B cell (primary cell): ENCODE data around the gene CIB1. TPM values are rescaled to one million over a fixed set of nuclear protein-coding genes. Genes with fewer than 3 reads are reported as not detected.

Source experiments
- ATAC-seq: fragments of 200-7000 bp; cut with Tn5 transposase; one replicate; pipeline ENCODE4 v1.10.0; 2021; ENCODE audit warnings: low read depth, mild to moderate bottlenecking, moderate number of reproducible peaks, moderate library complexity
- CTCF ChIA-PET: fragments of 350-600 bp; sonication (Branson Sonifier 250); formaldehyde crosslinking; loops from one replicate; lab custom pipeline; 2021; ENCODE audit warnings: antibody characterized with exemption, inconsistent platforms; lab: Charles Lee
- POLR2A ChIA-PET: fragments of 350-600 bp; sonication (Branson Sonifier 250); formaldehyde crosslinking; loops from one replicate; lab custom pipeline; 2021; ENCODE audit warnings: antibody characterized with exemption; lab: Charles Lee
- DNase-seq: peaks from one replicate; pipeline ENCODE4 v3.0.0; 2013
- H2AFZ ChIP-seq: 2 replicates; pipeline ENCODE4 v1.6.1; 2012; ENCODE audit warnings: mild to moderate bottlenecking, low read depth, low read length; ENCODE audit not compliant: insufficient read depth, poor library complexity, severe bottlenecking
- H3K27ac ChIP-seq, 2 donors: 1 replicate in 1 of 2; 2 replicates in 1 of 2; pipeline ENCODE4 v1.5.1; 2012 to 2013; ENCODE audit warnings: low read length in 2 of 2, mild to moderate bottlenecking in 2 of 2, moderate library complexity in 1 of 2
- H3K27me3 ChIP-seq, 4 experiments: fragments of 200-600 bp in 1 of 4; sonication (generic) in 1 of 4; replicated peaks in 1 of 4; 1 replicate in 2 of 4; 2 replicates in 2 of 4; pipeline versions ENCODE4 v1.6.1 to v1.7.0; 2013 to 2016; ENCODE audit warnings: low read length in 3 of 4, mild to moderate bottlenecking in 2 of 4, mixed read lengths in 1 of 4, moderate library complexity in 1 of 4; ENCODE audit not compliant: insufficient read depth in 4 of 4, control insufficient read depth in 3 of 4; ENCODE audit errors: control extremely low read depth in 1 of 4
- H3K36me3 ChIP-seq, 2 experiments: replicated peaks in 1 of 2; 1 replicate in 1 of 2; 2 replicates in 1 of 2; pipeline versions ENCODE4 v1.6.1 to v1.7.1; 2013; ENCODE audit warnings: low read length in 1 of 2; ENCODE audit not compliant: insufficient read depth in 2 of 2, control insufficient read depth in 1 of 2; ENCODE audit errors: control extremely low read depth in 1 of 2, extremely low read depth in 1 of 2
- H3K4me1 ChIP-seq, 2 donors: fragments of 200-600 bp in 1 of 2; sonication (generic) in 1 of 2; 1 replicate in 1 of 2; 2 replicates in 1 of 2; pipeline versions ENCODE4 v1.5.1 to v1.6.1; 2013 to 2017; ENCODE audit warnings: low read length in 2 of 2; ENCODE audit not compliant: control insufficient read depth in 2 of 2, insufficient read depth in 2 of 2
- H3K4me2 ChIP-seq: replicated peaks from 2 replicates; pipeline ENCODE3; 2012; ENCODE audit warnings: mild to moderate bottlenecking, low read depth, low read length; ENCODE audit not compliant: poor library complexity, severe bottlenecking
- H3K4me3 ChIP-seq, 5 experiments: fragments of 200-600 bp in 1 of 5; sonication (generic) in 1 of 5; 1 replicate in 3 of 5; 2 replicates in 2 of 5; pipeline versions ENCODE4 v1.5.1 to v1.7.0; 2011 to 2016; ENCODE audit warnings: low read length in 4 of 5, mild to moderate bottlenecking in 4 of 5, low read depth in 2 of 5, control low read depth in 1 of 5, moderate library complexity in 1 of 5; ENCODE audit not compliant: insufficient read depth in 1 of 5; ENCODE audit errors: control extremely low read depth in 1 of 5, extremely low read depth in 1 of 5
- H3K79me2 ChIP-seq: fragments of 200-600 bp; sonication (generic); one replicate; pipeline ENCODE4 v1.6.0; 2016; ENCODE audit warnings: low read length; ENCODE audit not compliant: control insufficient read depth, insufficient read depth
- H3K9ac ChIP-seq: fragments of 200-600 bp; sonication (generic); 2 replicates; pipeline ENCODE4 v1.6.1; 2017; ENCODE audit warnings: mild to moderate bottlenecking, low read length, moderate library complexity
- H3K9me3 ChIP-seq, 3 donors: one replicate each; pipeline versions ENCODE4 v1.6.1 to v1.7.1; 2013; ENCODE audit warnings: low read length in 2 of 3; ENCODE audit not compliant: control insufficient read depth in 2 of 3, insufficient read depth in 1 of 3; ENCODE audit errors: control extremely low read depth in 1 of 3
- H4K20me1 ChIP-seq: 2 replicates; pipeline ENCODE4 v1.6.0; 2012; ENCODE audit warnings: mild to moderate bottlenecking, low read length; ENCODE audit not compliant: insufficient read depth, control insufficient read depth, poor library complexity, severe bottlenecking
- H3K27ac Mint-ChIP-seq: one replicate; pipeline ENCODE4 v1.8.0; 2021; ENCODE audit warnings: mixed read lengths
- H3K27me3 Mint-ChIP-seq: one replicate; pipeline ENCODE4 v1.8.0; 2021; ENCODE audit warnings: mixed read lengths
- H3K4me1 Mint-ChIP-seq: one replicate; pipeline ENCODE4 v1.8.0; 2021; ENCODE audit warnings: mixed read lengths
- H3K4me3 Mint-ChIP-seq: one replicate; pipeline ENCODE4 v1.8.0; 2021; ENCODE audit warnings: mixed read lengths
- H3K9me3 Mint-ChIP-seq: one replicate; pipeline ENCODE4 v1.8.0; 2022; ENCODE audit warnings: mixed read lengths; ENCODE audit not compliant: insufficient read depth
- CTCF ChIP-seq: fragments of 200-600 bp; IDR thresholded peaks from one replicate; pipeline ENCODE4 v1.8.0; 2022; ENCODE audit warnings: antibody characterized with exemption, mild to moderate bottlenecking
- EZH2 ChIP-seq: IDR thresholded peaks from 2 replicates; pipeline ENCODE4 v1.6.1; 2012; ENCODE audit warnings: borderline replicate concordance, low read depth, mild to moderate bottlenecking, moderate library complexity, low read length; ENCODE audit not compliant: insufficient read depth, poor library complexity, severe bottlenecking
- WGBS: methylation state at CpG from one replicate; pipeline ENCODE4 v1.1.5; 2013; ENCODE audit warnings: missing lambda C conversion rate; ENCODE audit not compliant: insufficient coverage; 5-methylcytosine and 5-hydroxymethylcytosine counted together
- intact Hi-C: fragments of 100-400 bp; cut with micrococcal nuclease; formaldehyde crosslinking; loops from one replicate; pipeline ENCODE4 v1.10.0; 2022
- polyA plus RNA-seq: library from polyadenylated mRNA; depleted of rRNA; stranded (reverse); fragments of >200 nt; gene quantifications from 2 replicates; pipeline ENCODE4 v1.2.3, GENCODE V29; 2012
- total RNA-seq, 2 donors: library from RNA; stranded (reverse); fragments of 120-200 nt in 1 of 2; gene quantifications; 1 replicate in 1 of 2; 2 replicates in 1 of 2; pipeline versions ENCODE4 v1.2.3 to v1.2.4, GENCODE V29; 2013 to 2022

Gene CIB1
- total and polyA plus RNA-seq, 2 donors (not counting 1 experiment from before 2014, with no cell fraction given) = 153 to 157 TPM

GRCh38 chr15:90266485-90266884, 32.7 kb upstream of the CIB1 start:
- no peaks in the 10 kb centered on the region for H3K27me3 ChIP-seq
- CTCF ChIA-PET = interaction anchor here (1.1 to 1.6 kb wide), 2 partner anchors 34 to 103 kb away, joined by 3 to 9 read pairs; partner anchors contain the start of genes CIB1 and GDPGP1
- TF ChIP-seq EZH2 (no peak), CTCF (no peak)
- no CpG with 5 or more reads among the region's 15 CpGs for WGBS
- no peaks in the 10 kb centered on the region for H3K9me3 Mint-ChIP-seq
- H3K36me3 ChIP-seq = peaks cover 0 to 34% of the 10 kb centered on the region in 2 experiments
- H3K27ac Mint-ChIP-seq = peak overlapping the region; percentile 98
- DNase-seq (no peak), ATAC-seq (no peak)
- POLR2A ChIA-PET = interaction anchor here (0.6 to 1.4 kb wide), 4 partner anchors 33 to 135 kb away, joined by 4 to 14 read pairs (median 10); partner anchors contain the start of genes CIB1 and GDPGP1
- H4K20me1 ChIP-seq = peaks cover 40% of the 10 kb centered on the region
- H3K4me1 Mint-ChIP-seq = peaks cover 54% of the 10 kb centered on the region
- peak overlapping the region; percentile 95 to 99 for H3K27ac ChIP-seq
- peaks cover 60% of the 10 kb centered on the region for H3K79me2 ChIP-seq
- intact Hi-C loops = no loop called here
- H3K4me3 ChIP-seq = peak overlapping the region; percentile 69 to 83 (median 79)
- H3K9ac ChIP-seq = peak overlapping the region; percentile 83
- peaks cover 36 to 38% of the 10 kb centered on the region in 2 donors for H3K4me1 ChIP-seq
- H3K27me3 Mint-ChIP-seq = no peaks in the 10 kb centered on the region
- no peaks in the 10 kb centered on the region for H3K9me3 ChIP-seq
- peak overlapping the region; percentile 95 for H3K4me3 Mint-ChIP-seq
- H2AFZ ChIP-seq = peak overlapping the region; percentile 96
- H3K4me2 ChIP-seq = peak overlapping the region; percentile 82

DNA sequence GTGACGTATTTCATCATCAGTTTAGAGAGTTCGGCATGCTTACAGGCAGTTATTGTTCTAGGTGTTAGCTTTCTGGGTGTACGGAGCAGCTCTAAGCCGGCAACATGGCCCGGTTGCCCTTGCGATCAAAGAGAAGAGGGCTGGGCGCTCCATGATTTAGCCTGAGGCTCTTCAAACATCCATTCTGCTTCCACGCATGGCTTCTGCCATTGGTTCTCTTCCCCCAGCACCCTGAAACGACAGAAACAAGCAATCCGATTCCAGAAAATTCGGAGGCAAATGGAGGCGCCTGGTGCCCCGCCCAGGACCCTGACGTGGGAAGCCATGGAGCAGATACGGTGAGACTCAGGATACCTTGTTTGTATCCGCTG, 32.3 kb upstream of the CIB1 start:
- peaks cover 54% of the 10 kb centered on the region for H3K4me1 Mint-ChIP-seq
- peak; percentile 2 for ATAC-seq
- no peaks in the 10 kb centered on the region for H3K27me3 ChIP-seq
- peak overlapping the region; percentile 98 for H3K27ac Mint-ChIP-seq
- H3K4me3 ChIP-seq = peak overlapping the region; percentile 69 to 83 (median 79)
- peak overlapping the region; percentile 96 for H2AFZ ChIP-seq
- H3K9me3 ChIP-seq = no peaks in the 10 kb centered on the region
- no peak for DNase-seq
- peaks cover 36 to 38% of the 10 kb centered on the region in 2 donors for H3K4me1 ChIP-seq
- WGBS = 1% methylated on average over 14 of the region's 16 CpGs
- H3K9me3 Mint-ChIP-seq = no peaks in the 10 kb centered on the region
- ChIA-PET POLR2A (interaction anchor here (0.6 to 1.4 kb wide), 4 partner anchors 32 to 136 kb away, joined by 4 to 14 read pairs (median 10); partner anchors contain the start of genes CIB1 and GDPGP1), CTCF (interaction anchor here (1.0 to 1.6 kb wide), 4 partner anchors 22 to 104 kb away, joined by 3 to 9 read pairs (median 4); partner anchors contain the start of genes CIB1 and GDPGP1)
- peak overlapping the region; percentile 82 for H3K4me2 ChIP-seq
- peaks cover 0 to 29% of the 10 kb centered on the region in 2 experiments for H3K36me3 ChIP-seq
- TF ChIP-seq EZH2 = no peak
- no peak for TF ChIP-seq CTCF
- H4K20me1 ChIP-seq = peaks cover 36% of the 10 kb centered on the region
- H3K9ac ChIP-seq = peak overlapping the region; percentile 83
- H3K4me3 Mint-ChIP-seq = peak overlapping the region; percentile 95
- H3K27me3 Mint-ChIP-seq = no peaks in the 10 kb centered on the region
- H3K79me2 ChIP-seq = peaks cover 56% of the 10 kb centered on the region
- peak overlapping the region; percentile 95 to 99 for H3K27ac ChIP-seq
- intact Hi-C loops = no loop called here
